HG02852 (cell line): ENCODE measurements around the gene MAL.

Experiments used
- ATAC-seq: cut with Tn5 transposase; IDR thresholded peaks from one replicate; pipeline ENCODE4 v1.9.1; 2021; ENCODE audit warnings: mild to moderate bottlenecking, moderate library complexity; ENCODE audit not compliant: unreplicated experiment

MAL gene

DNA sequence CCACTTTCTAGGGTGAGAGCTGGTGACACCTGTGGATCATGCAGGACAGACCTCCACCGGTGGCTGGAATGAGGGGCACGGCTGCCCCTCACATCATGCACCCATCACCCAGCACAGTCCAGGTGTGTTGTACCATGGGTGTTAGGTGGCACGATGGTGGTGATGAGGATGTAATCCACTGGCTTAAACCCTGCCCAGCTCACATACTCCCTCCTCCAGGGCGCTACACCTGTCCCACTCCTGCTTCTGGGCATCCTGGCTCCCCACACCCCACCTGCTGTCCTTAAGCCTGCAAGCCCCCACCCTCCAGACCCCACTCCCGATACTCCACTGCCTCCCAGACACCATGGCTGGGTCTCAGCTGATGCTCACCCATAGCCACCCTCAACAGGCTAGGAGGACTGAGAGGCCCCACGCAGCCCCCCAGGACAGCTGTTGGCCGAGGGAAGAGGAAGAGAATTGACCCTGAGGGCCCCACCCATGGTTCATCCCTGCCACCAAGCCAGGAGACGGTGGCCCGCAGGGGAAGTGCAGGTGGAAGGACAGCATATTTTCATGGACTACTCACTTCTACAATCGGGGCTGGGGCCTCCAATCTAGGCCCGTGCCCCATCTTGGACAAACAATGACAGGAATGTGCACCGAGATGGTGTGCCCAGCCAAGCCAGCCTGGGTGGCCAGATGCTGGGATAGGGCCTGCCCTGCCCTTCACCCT, 34.3 kb downstream of the MAL start:
- no peak for ATAC-seq

DNA sequence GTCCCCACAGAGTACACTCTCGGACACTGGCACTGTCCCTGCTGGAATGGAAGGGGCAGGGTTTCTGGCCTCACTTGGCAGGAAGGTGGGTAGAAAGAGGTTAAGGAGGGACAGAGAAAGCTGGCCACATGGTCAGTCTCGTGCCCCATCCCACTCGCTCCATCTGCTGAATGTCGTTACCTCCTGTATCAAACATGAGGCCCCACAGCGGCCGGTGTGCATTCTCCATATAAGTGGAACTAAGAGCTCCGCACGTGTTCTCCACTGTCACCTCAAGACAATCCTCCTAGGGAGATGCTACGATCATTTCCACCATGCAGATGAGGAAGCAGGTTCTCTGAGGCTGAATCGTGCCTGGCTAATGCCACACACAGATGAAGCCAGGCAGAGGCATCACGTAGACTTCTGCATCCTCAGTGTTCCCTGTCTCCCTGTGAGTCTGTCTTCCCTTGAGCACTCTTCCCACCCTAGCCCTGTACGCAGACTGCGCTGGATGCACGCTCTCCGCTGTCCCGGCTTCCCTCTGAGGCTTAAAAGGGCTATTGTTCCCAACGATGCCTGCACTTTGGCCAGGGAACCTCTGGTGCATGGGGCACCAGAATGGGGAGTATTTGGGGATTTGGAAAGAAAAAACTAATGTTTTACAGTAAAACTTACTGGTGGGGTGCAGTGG, 35.1 kb downstream of the MAL start:
- ATAC-seq: no peak

DNA sequence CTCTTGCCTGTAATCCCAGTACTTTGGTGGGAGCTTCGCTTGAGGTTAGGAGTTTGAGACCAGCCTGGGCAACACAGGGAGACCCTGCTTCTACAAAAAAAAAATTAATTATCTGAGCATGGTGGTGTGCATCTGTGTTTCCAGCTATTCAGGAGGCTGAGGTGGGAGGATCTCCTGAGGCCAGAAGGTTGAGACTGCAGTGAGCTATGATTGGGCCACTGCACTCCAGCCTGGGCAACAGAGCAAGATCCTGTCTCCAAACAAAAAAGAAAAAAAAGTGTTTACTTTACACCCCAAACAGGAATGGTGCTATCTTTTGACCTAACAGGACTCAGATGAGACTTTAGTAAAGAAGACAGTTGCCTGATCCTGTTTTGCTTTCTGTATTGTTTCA, 35.6 kb downstream of the MAL start:
- ATAC-seq: no peak

DNA sequence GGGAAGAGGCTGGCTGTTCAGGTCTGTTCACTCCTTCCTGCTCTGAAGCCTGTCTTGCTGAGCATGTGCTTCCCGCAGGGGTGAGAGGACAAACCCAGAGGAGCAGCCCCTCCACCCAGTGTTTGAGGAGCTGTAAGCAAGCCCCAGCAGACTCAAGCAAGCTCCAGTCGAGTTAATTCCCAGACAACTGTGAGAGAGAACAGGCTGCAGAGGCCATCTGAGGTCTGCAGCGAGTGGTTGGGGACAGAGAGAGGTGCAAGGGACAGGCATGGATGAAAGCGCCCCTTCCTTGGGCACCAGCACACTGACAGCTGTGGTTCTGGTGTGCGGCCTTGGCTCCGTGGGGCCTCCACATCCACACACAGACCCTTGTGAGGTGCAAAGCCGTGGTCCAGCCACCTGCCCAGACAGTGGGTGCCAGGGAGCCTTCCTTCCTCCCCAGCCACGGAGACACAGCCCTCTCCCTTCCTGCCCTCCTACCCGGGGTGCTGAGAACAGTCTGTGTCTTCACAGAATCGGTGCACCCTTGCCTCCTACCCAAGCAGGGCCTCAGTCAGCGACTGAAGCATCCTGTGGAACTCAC, 36.2 kb downstream of the MAL start:
- ATAC-seq: no peak

DNA sequence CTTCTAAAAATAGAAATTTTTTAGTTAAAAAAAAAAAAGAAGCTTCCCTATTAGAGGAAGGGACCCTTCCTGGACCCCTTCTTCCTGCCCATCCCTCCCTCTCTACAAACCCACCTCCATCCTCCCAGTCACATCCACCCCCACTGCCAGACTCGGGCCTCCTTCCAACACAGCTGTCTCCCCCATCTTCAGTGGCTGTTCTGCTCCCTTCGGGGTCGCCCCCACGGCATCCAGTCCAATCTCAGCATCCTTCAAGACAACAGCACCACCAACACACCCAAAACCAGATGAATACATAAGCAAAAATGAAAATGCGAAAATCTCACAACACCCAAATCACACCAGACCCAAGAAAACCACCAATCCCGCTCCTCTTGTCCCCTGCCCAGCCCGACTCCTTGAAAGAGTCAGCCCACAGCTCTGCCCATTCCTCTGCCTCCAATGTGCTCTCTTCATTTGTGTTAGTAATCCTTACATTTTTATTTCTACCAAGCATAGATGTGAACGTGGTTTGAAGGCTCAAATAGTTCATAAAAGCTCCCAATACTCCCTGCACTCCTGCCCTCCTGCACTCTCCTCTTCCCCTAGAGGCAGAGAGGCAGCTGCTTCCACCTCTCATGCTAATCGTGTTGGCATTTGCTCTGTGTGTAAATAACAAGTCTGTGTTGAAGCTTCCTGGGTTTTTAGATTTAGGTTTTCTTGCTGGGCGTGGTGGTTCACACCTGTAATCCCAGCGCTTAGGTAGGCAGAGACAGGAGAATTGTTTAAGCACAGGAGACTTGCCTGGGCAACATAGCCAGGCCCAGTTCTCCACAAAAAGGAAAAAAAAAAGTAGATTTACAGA, 37.0 kb downstream of the MAL start:
- peak; percentile 22 for ATAC-seq

DNA sequence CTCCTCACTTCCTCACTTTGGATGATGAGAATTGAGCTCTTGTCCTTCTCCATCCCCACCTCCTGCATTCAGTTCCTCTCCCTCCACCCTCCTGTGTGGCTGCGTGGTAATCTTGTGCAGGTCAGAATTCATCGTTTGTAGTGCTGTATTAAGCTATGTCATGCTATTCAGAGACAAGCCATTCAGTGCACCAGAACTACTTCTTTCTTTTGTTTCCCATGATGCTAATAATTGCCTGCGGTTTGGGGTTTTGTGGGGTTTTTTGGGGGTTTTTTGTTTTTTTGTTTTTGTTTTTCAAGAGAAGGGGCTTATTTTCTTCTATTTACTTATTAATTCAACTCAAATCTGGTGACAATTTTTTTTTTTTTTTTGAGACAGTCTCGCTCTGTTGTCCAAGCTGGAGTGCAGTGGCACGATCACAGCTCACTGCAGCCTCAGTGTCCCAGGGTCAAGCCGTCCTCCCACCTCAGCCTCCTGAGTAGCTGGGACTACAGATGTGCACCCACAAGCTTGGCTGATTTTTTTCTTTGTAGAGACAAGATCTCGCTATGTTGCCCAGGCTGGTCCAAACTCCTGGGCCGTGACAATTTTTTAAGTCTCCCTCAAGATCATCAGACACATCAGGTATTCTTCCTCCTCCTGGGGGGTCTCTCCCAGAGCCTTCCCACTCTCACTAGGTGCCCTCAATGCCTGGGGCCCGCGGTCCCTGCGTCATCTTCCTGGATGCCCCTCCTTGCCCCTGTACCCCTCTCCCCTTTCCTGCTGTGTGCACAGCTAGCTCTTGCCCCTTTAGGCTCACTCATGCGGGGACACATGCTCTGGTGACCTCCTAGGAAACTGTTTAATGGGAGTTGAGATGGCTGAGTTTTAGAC, 37.8 kb downstream of the MAL start:
- ATAC-seq: peak; percentile 91

DNA sequence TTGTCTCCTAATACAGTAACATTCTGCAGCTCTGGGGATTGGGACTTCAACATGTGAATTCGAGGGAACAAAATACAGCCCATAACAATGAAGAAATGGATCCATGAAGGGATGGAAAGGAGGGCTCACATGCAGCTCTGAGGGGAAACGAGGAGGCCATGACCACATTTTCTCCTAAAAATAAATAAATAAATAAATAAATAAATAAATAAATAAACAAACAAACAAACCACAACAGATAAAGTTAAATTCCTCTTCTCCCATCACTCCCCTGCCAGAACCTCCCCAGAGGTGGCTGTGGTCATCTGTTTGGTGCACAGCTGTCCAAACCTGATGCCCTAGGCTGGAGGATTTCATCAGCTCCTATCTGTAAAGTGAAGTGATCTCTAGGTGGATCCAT, 42.7 kb downstream of the MAL start:
- no peak for ATAC-seq

DNA sequence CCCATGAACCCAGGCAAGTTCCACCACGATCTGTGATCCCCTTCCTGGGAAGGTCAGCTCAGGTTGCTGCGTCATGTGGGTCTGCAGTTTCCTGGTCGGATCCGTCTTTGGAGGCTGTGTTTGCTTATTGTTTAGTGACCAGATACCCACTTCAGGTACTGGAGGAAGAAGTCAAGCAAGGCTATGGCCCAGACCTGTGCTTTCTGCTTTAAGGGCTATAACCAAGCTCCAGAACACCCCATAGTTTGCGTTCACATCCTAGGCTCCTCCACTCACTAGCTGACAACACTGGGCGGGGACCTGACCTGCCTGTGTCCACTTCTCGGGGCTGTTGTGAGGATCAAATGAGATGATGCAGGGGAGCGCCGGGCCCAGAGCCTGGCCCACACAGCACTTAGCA, 44.0 kb downstream of the MAL start:
- no peak for ATAC-seq

DNA sequence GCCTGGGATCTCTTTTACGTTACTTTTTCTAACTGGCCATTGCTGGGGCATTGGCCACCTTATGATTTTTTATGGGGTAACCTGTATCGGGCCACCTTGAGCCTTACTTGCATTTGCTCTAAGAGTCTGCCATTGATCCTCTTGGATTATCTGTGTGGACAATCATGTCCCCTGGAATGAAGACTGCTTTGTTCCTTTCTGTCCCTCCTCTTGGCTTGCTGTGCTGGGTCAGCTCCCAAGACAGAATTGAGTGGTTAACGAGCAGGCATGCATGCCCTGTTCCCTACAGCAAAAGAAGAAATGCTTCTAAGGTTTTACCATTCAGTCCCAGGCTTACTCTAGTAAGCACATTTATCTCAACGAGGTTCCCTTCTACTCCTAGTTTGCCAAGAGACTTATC, 46.3 kb downstream of the MAL start:
- ATAC-seq: no peak

DNA sequence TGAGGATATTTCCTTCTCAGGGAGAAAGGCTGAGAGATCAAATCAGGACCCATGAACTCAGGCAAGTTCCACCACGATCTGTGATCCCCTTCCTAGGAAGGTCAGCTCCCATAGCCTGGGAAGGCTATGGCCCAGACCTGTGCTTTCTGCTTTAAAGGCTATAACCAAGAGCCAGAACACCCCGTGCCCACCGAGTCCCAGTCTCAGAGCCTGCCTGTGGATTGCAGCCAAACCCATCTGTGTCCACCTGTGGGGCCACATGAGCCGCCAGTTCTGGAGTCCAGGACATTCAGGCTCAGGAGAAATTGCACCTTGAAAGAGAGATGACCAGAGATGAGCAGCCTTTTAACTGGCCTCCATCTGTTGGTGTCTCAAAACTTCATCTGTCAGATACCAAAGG, 46.9 kb downstream of the MAL start:
- ATAC-seq: no peak

DNA sequence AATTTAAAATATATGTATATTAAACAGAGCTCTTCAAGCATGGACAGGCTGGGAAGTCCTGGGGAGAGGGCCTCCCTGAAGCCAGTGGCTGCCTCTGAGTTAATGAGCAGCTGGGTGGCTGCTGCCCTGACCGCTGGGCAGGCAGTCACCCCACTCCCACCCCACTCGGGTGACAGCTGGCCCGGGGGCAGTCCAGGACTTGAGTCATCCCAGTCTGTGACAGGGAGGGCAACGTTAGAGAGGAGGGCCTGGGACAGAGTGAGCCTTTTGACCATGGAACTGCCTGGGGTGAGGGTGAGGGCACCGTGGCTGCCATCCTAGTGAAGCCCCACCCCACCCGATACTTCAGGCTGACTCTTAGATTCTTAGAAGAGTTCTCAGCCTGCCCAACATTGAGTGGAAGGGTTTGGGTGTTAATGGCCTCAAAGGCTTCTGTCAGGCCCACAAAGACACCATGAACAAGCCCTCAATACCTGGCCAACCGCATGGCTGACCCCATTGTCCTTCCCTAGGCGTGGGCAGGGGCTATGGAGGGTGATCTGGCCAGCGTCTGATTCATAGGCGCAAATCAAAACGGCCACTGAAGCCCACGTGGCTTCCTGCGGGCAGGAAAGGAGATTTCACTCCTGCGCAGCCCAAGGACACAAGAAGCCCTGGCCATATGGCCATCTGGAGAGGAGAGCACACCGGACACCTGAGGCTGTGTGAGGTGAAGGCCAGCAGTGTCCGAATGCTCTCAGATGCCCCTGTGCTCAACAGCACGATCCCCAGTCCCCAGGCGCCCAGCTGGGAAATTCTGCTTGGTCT, 48.6 kb downstream of the MAL start:
- no peak for ATAC-seq

DNA sequence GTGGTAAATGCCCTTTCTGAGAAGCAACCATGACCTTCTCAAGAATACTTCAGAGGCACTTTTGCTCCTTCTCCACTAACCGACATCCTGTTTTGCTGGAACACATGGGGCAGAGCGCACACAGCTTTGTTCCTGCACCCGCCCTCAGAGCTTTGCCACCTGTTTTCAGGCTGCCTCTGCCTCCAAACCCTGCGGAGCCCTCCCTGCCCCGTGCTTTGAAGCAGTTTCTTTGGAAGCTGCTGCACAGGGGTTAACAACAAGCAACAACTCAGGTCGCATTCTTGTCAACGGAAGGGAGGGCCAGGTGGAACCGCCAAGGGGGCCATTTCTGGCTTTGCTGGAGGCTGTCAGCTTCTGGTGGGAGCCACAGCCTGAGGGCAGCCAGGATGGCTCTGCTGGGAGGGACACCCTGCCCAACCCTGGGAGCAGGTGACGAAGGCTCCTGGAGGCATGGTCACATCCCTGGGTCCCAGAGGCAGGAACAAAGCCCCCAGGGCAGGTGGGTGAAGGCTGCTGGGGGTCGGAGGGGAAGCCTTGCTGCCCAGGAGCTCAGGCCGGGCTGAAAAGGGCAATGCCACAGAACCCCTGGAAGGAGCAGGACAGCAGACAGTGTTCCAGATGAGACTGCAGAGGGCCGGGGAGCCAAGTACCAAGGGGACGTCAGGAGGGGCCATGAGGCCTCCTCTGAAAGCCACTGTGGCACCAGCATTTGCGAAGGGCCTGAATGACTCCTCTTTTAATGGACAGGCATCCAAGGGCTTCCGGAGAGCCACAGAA, 49.3 kb downstream of the MAL start:
- no peak for ATAC-seq

DNA sequence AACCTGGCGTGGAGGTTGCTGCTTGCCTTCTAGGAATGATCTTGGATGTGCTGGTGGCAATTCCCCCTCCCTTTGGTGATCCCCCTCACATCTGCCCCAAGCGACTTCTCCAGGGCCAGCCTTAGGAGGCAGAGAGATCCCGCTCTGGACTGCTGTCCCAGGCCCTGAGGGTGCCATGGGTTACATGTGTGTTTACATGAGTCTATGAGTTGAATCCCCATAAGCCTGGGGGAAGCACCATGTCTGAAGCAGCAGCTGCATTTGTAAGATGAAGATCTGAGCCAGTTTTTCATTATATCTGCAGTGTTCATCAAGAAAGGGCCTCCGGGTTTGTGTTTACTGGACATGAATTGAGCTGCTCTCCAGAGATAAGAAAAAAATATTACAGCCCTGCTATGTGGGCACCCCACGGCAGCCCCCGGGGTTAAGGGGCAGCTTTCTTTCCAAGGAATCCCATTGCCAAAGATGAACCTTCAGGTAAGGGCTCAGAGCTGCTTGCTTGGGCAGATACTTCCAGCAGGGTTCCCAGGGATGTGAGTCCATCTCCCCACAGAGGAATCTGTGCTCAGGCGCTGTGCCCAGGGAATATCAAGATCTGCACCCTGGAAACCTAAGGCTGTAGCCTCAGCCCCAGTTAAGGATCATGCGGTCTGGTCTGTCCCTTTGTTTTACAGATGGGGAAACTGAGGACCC, 50.1 kb downstream of the MAL start:
- no peak for ATAC-seq

DNA sequence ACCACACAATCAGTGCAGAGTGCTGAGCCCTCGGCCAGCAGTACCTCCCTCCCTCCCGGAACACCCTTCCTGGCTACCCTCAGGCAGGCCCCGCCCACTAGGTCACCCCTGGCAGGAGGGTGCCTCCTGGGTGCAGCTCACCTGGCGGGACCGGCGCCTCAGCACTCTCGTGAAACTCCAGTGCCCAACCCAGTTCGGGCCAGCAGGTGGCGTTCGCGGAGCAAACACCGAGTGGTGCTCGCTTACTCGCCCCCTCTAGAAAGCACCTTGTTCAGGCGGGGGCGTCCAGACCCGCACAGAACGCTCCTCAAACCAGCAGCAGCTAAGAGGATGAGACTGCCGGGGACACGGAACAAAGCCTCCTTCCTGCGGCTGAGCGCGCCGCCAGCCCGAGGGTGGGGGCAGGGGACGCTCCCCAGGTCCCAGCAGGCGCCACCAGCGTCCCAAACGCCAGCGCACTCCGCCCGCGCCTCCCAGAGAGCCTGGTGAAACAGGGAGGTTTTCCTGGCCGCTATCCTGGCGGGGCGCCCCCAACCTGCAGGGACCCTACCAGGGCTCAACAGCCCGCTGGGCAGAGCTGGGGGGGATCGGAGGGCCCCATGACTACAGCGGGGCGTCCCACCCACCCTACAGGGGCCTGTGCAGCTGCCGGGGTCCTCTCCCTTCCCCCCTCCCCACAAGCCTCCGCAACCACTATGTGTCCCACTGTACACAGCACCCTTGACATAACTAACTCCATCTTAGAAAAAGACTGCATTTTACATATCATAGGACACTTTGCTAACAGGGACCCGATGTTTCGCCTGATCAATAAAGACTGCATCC, 51.4 kb downstream of the MAL start:
- ATAC-seq: peak; percentile 86

DNA sequence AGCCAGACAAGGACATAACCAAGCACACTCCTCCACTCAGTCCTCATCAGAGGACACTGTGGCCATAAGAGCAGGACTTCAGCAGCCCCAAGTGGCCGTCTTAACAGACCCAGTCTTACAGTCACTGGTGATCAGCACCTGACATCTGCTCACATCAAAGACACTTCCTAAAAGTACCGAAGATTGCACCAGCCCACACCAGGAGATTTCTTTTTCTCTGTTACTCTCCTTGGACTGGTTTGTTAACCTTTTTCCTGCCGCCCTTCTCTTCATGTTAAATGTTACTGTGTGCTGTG, 52.0 kb downstream of the MAL start:
- ATAC-seq: no peak

DNA sequence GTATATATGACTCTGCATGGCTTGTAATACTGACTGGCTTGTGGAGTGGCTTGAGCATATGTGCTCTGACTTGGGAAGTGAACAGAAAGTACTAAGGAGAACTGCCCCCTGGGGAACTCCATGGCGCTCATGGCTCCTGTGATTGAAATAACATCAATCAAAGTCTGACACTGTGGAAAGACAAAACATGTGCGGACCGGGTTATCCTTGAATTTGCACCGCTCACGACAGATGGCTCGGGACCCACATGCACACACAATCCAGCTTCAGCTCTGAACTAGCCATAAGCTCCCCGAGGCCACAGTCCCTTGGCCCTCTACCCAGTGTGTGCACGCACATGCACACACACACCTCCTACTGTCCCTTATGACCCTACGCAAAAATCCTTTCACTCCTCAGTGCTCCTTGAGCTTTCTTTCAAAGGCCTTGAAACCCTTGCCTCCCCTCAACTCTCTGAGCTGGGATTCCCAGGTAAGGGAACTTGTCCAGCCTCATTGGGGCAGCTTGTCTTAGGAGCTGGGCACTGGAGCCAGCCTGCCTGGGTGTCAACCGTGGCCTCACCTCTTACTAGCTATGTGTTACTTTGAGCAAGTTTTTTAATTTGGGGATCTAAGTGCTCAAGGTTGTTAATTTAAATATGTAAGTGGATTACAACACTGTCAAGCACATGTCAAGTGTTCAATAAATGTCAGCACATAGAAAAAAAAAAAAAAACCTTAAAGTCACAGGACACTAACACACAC, 52.5 kb downstream of the MAL start:
- ATAC-seq: no peak

DNA sequence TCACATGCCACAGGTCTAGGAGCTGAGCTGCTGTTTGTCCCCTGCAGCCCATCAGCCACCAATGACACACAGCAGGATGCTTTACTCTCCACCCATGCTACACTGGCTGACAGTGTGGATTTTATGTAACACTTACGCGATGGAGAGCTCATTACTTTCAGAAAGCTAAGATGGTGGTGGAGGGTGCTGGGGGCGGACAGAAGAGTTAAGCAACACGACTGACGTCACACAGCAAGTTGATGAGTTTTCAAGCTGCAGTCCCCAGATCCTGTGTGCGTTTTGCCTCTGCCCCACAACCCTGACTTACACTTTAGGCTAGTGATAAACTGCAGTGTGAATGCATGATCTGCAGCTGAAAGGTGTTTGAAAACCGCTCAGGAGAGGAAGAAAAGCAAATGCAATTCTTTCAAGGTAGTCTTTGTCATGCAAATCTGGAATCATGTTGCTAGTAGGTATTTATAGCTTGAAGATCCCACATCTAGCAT, 53.7 kb downstream of the MAL start:
- no peak for ATAC-seq
